Tibial nerve (tissue), 3 donors: ENCODE results near the gene YAE1.

ENCODE experiments used
- POLR2A ChIP-seq, 2 donors: fragments of 450-650 bp; IDR thresholded peaks; one replicate each; pipeline ENCODE4 v1.6.1; 2017; ENCODE audit warnings: antibody characterized with exemption in 2 of 2, mild to moderate bottlenecking in 2 of 2, moderate library complexity in 2 of 2
- TF ChIP-seq, protein P1 (sequence below), 5 experiments: fragments of 200-600 bp in 3 of 5; fragments of 450-650 bp in 2 of 5; sonication (generic) in 3 of 5; IDR thresholded peaks; one replicate each; pipeline ENCODE4 v1.5.1; 2016 to 2019; ENCODE audit warnings: antibody characterized with exemption in 5 of 5, mild to moderate bottlenecking in 3 of 5, moderate library complexity in 2 of 5

DNA sequence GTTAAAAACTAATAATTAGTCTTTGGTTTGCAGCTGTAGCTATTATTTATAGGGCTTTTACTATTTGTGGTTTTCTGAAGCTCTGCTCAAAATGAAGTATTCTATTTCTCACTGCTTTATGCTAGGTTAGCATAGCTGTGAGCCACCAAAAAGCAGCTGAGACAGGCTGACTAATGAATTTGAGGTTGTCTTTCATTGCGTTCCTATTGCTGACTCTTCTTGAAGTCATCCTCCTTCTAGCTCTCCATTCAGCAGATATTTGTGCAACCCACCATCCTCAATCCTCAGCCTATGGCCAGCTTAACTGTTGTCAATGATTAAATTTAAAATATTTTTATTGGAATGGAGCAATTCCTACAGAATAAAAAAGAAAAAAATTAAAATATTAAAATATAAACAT, 55.1 kb downstream of the YAE1 start:
- TF ChIP-seq, protein P1, sequence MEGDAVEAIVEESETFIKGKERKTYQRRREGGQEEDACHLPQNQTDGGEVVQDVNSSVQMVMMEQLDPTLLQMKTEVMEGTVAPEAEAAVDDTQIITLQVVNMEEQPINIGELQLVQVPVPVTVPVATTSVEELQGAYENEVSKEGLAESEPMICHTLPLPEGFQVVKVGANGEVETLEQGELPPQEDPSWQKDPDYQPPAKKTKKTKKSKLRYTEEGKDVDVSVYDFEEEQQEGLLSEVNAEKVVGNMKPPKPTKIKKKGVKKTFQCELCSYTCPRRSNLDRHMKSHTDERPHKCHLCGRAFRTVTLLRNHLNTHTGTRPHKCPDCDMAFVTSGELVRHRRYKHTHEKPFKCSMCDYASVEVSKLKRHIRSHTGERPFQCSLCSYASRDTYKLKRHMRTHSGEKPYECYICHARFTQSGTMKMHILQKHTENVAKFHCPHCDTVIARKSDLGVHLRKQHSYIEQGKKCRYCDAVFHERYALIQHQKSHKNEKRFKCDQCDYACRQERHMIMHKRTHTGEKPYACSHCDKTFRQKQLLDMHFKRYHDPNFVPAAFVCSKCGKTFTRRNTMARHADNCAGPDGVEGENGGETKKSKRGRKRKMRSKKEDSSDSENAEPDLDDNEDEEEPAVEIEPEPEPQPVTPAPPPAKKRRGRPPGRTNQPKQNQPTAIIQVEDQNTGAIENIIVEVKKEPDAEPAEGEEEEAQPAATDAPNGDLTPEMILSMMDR (IDR thresholded peaks at IDR 0.05) = no peak
- TF ChIP-seq POLR2A (IDR thresholded peaks at IDR 0.05) = no peak
